ENCODE measurements around the gene ARSA.
"Not testable (repeated sequence)": the region's sequence is repeated elsewhere in the genome, so short reads cannot be mapped to it uniquely, and the experiment has no call there.

DNA sequence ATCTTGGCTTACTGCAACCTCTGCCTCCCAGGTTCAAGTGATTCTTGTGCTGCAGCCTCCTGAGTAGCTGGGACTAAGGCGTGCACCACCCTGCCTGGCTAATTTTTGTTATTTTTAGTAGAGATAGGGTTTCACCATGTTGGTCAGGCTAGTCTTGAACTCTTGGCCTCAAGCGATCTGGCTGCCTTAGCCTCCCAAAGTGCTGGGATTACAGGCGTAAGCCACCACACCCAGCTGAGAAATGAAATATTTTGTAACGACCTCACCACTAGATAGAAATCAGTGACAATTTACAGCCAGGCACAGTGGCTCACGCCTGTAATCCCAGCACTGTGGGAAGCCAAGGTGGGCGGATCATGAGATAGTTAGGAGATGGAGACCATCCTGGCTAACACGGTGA, 31.8 kb upstream of the ARSA start:
- not testable (repeated sequence) for TF ChIP-seq MEIS1 (CRISPR knock-in tag; IDR thresholded peaks at IDR 0.05; ENCODE audit: borderline replicate concordance); TRIM28 (IDR thresholded peaks at IDR 0.05; ENCODE audit: borderline replicate concordance, low read length); ZNF423 (tag by site-specific recombination; IDR thresholded peaks at IDR 0.05); ZNF174 (tag by site-specific recombination; IDR thresholded peaks at IDR 0.05); KLF7 (tag by site-specific recombination; IDR thresholded peaks at IDR 0.05; ENCODE audit: borderline replicate concordance); SP2 (tag by site-specific recombination; IDR thresholded peaks at IDR 0.05)
- TF ChIP-seq, protein P1, sequence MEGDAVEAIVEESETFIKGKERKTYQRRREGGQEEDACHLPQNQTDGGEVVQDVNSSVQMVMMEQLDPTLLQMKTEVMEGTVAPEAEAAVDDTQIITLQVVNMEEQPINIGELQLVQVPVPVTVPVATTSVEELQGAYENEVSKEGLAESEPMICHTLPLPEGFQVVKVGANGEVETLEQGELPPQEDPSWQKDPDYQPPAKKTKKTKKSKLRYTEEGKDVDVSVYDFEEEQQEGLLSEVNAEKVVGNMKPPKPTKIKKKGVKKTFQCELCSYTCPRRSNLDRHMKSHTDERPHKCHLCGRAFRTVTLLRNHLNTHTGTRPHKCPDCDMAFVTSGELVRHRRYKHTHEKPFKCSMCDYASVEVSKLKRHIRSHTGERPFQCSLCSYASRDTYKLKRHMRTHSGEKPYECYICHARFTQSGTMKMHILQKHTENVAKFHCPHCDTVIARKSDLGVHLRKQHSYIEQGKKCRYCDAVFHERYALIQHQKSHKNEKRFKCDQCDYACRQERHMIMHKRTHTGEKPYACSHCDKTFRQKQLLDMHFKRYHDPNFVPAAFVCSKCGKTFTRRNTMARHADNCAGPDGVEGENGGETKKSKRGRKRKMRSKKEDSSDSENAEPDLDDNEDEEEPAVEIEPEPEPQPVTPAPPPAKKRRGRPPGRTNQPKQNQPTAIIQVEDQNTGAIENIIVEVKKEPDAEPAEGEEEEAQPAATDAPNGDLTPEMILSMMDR (tag by site-specific recombination; IDR thresholded peaks at IDR 0.05) = not testable (repeated sequence)
- TF ChIP-seq, protein P2, sequence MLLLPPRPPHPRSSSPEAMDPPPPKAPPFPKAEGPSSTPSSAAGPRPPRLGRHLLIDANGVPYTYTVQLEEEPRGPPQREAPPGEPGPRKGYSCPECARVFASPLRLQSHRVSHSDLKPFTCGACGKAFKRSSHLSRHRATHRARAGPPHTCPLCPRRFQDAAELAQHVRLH (tag by site-specific recombination; IDR thresholded peaks at IDR 0.05) = not testable (repeated sequence)
- TF ChIP-seq, protein P3, sequence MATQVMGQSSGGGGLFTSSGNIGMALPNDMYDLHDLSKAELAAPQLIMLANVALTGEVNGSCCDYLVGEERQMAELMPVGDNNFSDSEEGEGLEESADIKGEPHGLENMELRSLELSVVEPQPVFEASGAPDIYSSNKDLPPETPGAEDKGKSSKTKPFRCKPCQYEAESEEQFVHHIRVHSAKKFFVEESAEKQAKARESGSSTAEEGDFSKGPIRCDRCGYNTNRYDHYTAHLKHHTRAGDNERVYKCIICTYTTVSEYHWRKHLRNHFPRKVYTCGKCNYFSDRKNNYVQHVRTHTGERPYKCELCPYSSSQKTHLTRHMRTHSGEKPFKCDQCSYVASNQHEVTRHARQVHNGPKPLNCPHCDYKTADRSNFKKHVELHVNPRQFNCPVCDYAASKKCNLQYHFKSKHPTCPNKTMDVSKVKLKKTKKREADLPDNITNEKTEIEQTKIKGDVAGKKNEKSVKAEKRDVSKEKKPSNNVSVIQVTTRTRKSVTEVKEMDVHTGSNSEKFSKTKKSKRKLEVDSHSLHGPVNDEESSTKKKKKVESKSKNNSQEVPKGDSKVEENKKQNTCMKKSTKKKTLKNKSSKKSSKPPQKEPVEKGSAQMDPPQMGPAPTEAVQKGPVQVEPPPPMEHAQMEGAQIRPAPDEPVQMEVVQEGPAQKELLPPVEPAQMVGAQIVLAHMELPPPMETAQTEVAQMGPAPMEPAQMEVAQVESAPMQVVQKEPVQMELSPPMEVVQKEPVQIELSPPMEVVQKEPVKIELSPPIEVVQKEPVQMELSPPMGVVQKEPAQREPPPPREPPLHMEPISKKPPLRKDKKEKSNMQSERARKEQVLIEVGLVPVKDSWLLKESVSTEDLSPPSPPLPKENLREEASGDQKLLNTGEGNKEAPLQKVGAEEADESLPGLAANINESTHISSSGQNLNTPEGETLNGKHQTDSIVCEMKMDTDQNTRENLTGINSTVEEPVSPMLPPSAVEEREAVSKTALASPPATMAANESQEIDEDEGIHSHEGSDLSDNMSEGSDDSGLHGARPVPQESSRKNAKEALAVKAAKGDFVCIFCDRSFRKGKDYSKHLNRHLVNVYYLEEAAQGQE (tag by site-specific recombination; IDR thresholded peaks at IDR 0.05) = not testable (repeated sequence)
